HG03060 (cell line): ENCODE results near the gene RESF1.

Experiments used
- ATAC-seq: cut with Tn5 transposase; IDR thresholded peaks from one replicate; pipeline ENCODE4 v1.9.1; 2021; ENCODE audit warnings: low read depth, moderate number of reproducible peaks; ENCODE audit not compliant: unreplicated experiment

RESF1 gene

GRCh38 chr12:32005496-32006125 is 46.4 kb downstream of the RESF1 start:
- no peak for ATAC-seq
